Epithelial cell of proximal tubule (primary cell): Measurements from ENCODE around the gene ITPKB. TPM values are rescaled to one million over a fixed set of nuclear protein-coding genes. Genes with fewer than 3 reads are reported as not detected.

Source experiments
- DNase-seq: peaks from one replicate; pipeline ENCODE4 v3.0.0-alpha.2; 2011; ENCODE audit warnings: low read depth
- H3K4me3 ChIP-seq: 2 replicates; pipeline ENCODE4 v1.5.1; 2011; ENCODE audit warnings: low read depth, mild to moderate bottlenecking, low read length
- total RNA-seq: library from RNA; depleted of rRNA; stranded (reverse); fragments of >200 nt; gene quantifications from 2 replicates; pipeline ENCODE4 v1.2.3, GENCODE V29; 2015
- TF ChIP-seq, protein P1 (sequence below): conservative IDR thresholded peaks from 2 replicates; pipeline ENCODE4 v1.5.1; 2012; ENCODE audit warnings: low read depth, mild to moderate bottlenecking, low read length

ITPKB gene
- total RNA-seq, 1 donor from 2014 or later, result 5.1 TPM

DNA sequence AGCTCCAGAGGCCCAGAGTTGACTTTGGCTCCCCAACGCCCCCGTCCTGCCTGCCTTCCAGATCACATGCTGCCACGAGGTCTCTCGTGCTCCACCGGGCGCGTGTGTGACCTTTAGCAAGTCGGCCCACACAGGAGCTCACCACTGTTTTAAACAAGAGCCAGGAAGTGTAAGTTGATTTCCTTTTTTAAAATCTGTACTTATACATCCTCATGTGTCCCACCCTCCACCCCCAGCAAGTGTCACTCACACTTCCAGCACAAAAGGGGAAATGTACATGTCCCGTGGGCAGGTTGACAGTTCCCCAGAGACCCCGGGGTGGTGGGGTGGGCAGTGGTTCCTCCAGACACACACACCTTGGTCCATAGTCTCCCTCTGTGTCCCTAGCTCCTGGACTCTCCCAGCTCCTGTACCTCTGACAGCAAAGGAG is 106.1 kb downstream of the ITPKB start:
- H3K4me3 ChIP-seq, result no peak overlapping the region
- TF ChIP-seq, protein P1, sequence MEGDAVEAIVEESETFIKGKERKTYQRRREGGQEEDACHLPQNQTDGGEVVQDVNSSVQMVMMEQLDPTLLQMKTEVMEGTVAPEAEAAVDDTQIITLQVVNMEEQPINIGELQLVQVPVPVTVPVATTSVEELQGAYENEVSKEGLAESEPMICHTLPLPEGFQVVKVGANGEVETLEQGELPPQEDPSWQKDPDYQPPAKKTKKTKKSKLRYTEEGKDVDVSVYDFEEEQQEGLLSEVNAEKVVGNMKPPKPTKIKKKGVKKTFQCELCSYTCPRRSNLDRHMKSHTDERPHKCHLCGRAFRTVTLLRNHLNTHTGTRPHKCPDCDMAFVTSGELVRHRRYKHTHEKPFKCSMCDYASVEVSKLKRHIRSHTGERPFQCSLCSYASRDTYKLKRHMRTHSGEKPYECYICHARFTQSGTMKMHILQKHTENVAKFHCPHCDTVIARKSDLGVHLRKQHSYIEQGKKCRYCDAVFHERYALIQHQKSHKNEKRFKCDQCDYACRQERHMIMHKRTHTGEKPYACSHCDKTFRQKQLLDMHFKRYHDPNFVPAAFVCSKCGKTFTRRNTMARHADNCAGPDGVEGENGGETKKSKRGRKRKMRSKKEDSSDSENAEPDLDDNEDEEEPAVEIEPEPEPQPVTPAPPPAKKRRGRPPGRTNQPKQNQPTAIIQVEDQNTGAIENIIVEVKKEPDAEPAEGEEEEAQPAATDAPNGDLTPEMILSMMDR, result no peak
- DNase-seq, result no peak

DNA sequence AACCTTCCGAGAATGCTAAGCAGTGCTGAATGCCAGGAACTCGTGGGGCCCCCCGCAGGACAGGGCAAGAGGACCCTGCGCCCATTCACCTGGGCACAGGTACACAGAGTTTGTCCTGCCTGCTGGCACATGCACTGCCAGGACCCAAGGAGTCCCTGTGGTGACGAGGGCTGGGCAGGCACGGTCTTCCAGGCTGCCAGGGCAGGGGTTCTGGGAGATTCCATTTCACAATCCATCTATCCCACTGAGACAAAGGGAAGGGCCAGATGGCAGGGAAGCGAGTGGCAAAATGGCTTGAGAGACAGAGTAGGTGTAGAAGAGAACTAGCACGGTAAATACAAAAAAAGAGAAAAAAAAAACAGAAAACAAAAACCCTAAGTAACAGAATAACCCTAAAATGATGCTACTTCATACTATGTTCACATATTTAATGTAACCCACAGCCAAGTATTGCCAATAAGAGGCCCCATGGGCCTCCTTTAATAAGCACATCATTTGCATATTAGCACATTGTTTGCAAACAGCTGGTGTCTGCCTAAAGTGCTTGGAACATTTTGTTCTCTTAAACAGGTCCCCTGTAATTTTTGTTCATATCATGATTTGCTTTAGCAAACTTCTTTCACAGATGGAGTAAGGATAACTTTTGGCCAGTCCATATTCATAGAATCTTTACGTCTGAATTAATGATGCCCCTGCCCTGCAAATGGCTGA is 106.8 kb downstream of the ITPKB start:
- no peak for DNase-seq
- no peak overlapping the region for H3K4me3 ChIP-seq
- TF ChIP-seq, protein P1, result no peak

DNA sequence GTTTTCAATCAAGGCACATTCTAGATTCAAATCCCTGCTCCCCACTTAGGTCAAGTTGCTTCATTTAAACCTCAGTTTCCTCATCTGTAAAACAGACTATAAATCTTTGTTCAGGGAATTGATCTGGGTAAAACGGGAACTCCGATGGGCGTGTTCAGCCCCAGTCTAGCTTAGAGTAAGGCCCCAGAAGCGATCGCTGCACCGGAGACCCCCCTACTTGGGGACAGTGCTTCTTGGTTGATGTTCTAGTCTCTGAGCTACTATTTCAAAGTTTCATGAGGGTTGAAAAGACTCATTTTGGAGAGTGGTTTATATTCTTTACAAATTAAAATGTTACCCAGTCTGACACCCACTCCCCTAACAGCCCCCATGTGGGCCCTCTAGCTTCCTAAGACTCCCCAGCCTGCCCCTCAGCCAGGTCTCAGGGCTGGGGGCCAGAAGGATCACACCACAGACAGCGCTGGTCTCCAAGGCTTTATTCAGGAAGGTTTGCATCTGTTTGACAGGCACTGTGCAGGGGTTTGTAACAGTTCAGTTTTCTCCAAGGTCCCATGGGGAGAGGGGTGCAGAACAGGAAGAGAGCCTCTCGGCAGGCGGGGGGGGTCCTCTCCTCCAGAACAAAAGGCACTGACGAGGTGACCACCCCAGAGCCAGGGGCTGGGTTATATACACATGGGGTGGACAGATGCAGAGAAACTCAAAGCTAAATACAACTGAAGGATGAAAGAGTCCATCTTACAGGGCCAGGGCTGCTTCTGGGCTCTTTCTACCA is 107.7 kb downstream of the ITPKB start:
- H3K4me3 ChIP-seq, result no peak overlapping the region
- TF ChIP-seq, protein P1, result no peak
- DNase-seq, result no peak

DNA sequence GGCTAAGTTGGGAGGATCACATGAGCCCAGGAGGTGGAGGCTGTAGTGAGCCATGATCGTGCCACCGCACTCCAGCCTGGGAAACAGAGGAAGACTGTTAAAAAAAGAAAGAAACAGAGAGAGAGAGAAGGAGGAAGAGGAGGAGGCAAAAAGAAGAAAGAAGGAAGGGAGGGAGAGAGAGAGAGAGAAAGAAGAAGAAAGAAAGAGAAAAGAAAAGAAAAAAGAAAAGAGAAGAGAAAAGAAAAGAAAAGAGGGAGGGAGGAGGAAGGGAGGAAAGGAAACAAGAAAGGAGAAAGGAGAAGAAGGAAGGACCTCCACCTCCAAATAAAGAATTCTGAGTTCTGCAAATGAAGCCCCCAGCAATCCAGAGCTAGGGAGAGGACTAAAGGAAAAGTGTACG is 108.5 kb downstream of the ITPKB start:
- no peak for DNase-seq
- TF ChIP-seq, protein P1, result no peak
- no peak overlapping the region for H3K4me3 ChIP-seq

DNA sequence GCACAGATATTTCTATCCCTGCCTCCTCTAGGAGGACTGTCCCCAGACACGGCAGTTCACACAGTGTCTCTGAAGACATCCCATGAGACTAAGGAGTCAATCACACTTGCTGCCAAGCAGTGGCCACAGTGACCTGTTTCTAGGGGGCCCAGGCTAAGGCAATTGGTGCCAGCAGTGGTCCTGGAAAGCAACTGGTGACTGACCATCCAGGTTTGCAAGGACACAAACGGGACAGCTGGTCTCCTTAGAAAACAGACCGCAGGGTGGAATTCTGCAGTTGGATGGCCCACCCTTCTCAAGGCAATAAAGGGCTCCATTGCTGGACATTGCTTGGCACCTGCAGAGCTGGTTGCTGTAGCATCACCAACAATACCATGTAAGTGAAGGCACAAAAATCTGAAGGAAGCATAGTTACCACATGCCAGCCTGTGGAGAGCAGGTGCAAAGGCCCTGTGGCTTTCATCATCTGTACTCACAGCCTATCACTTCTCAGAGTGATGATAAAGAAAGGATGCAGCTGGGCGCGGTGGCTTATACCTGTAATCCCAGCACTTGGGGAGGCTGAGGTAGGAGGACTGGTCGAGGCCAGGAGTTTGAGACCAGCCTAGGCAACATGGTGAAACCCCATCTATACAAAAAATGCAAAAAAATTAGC is 109.1 kb downstream of the ITPKB start:
- no peak overlapping the region for H3K4me3 ChIP-seq
- DNase-seq, result no peak
- TF ChIP-seq, protein P1, result no peak

DNA sequence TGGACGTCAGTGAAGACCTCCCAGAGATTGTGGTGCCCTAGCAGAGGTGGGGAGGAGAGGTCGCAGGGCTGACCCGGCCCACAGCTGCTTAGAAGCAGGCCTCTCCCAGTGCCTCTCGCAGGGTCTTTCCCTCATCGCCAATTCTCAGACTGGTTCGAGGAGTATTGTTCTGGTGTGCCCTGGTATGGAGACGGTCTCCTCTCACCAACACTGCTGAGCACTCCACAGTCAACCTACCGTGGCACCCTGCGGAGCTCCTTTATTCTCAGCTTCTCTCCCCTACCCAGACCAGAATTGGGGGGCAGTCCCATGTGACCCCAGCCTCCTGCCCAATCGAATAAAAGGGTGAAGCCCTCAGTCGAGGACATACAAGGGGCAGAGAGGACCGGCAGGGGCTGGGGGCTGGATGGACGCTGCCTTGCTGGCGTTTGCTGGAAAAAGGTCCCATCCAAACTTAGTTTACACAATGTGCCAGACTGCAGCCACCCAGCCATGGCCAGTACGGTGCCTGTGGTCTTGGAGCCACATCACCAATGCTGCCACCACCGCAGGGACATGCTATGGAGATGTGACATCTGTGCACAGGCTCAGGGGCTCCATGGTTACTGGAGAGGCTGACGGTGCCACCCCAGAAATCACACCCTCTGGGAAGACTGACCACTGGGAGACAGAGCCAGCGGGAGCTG is 109.7 kb downstream of the ITPKB start:
- TF ChIP-seq, protein P1, result no peak
- no peak overlapping the region for H3K4me3 ChIP-seq
- DNase-seq, result no peak
